IPS DF 6.9 (cell line): ENCODE measurements around the gene RIMS1.

Source experiments
- DNase-seq: peaks from one replicate; pipeline ENCODE4 v3.0.0-alpha.2; 2013; ENCODE audit warnings: low read depth, low spot score
- H3K27ac ChIP-seq: one replicate; pipeline ENCODE4 v1.5.1; 2013; ENCODE audit warnings: low read length, control low read depth
- H3K27me3 ChIP-seq: 2 replicates; pipeline ENCODE4 v1.6.1; 2013; ENCODE audit warnings: mild to moderate bottlenecking, low read length; ENCODE audit not compliant: control insufficient read depth, insufficient read depth
- H3K36me3 ChIP-seq: 2 replicates; pipeline ENCODE4 v1.6.1; 2013; ENCODE audit warnings: low read length; ENCODE audit not compliant: control insufficient read depth, insufficient read depth
- H3K4me1 ChIP-seq: 2 replicates; pipeline ENCODE4 v1.6.1; 2013; ENCODE audit warnings: low read length; ENCODE audit not compliant: control insufficient read depth, insufficient read depth
- H3K4me3 ChIP-seq: 2 replicates; pipeline ENCODE4 v1.5.1; 2013; ENCODE audit warnings: mild to moderate bottlenecking, low read length
- H3K9me3 ChIP-seq: 2 replicates; pipeline ENCODE4 v1.6.1; 2013; ENCODE audit warnings: low read length, inconsistent platforms; ENCODE audit not compliant: control insufficient read depth, insufficient read depth
- WGBS: extraction: QIAGEN DNeasy Blood & Tissue Kit; methylation state at CpG from one replicate; pipeline ENCODE4 v1.1.7; 2013; ENCODE audit warnings: mixed read lengths, missing lambda C conversion rate; ENCODE audit not compliant: insufficient read length, insufficient coverage; 5-methylcytosine and 5-hydroxymethylcytosine counted together

RIMS1 gene

DNA sequence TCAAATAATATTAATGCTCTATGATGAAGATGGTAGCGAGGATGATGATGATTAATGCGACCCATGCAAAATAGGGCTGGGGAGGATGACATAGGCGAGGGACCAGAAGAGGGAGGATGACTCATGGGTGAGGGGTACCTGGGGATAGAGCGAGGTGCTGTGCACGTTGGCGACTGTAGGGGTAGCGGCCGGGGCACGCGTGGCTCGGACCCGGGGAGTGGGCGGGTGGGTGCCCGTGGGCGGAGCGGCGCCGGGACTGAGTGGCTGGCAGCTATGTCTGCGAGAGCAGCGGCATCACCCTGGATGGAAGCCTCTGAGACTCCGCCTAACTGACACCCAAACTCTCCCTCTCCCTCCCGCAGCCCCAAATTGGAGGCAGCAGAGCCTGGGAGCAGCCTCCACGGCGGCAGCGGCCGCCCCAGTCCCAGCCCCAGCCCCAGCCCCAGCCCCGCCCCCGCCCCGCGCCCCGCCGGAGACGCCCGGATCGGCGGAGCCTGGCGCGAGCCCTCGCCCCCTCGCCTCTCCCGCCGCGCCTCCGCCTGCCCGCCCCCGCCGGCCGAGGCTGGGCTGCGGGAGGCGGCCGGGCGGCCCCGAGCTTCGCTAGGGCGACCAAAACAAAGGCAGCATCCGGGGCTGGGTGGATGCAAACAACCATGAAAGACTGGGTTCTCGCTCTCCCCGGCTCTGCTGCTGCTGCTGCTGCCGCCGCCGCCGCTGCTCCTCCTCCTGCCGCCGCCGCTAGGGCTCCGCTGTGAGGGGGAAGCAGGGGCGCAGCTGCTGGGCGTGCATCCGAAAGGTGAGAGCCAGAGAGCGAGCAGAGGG is at the start of gene RIMS1:
RIMS1 (plus strand) TSS at position 367 of the 822 bp plus-strand sequence. CDS start 474 bp downstream, outside the sequence.
- Histone ChIP-seq H3K36me3 (no peaks in the 10 kb centered on the region), H3K4me1 (peaks cover 1% of the 10 kb centered on the region; the same call in 1 of the 2 replicates), H3K4me3 (peak within 1 kb of the TSS; percentile 50; the same call in 1 of the 2 replicates), H3K27ac (no peak within 1 kb of the TSS), H3K9me3 (no peaks in the 10 kb centered on the region), H3K27me3 (no peaks in the 10 kb centered on the region; the same call in 1 of the 2 replicates)
- no peak for DNase-seq
- no CpG with 5 or more reads among the region's 70 CpGs for WGBS

DNA sequence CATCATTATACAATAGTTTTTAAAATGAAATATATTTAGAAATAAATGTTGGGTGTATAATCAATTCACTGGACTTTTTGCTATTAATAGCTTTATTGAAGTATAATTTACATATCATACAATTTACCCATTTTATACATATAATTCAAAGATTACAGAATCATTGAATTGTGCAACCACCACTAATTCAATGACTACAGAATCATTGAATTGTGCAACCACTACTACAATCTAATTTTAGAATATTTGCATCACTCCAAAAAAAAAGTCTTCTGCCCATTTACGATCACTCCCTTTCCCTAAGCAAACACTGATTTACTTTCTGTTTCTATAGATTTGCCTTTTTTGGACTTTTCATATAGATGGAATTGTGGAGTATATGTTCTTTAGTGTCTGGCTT is 35.1 kb upstream of the RIMS1 start:
- H3K36me3 ChIP-seq = no peaks in the 10 kb centered on the region
- no CpG with 5 or more reads among the region's 1 CpG for WGBS
- H3K27me3 ChIP-seq = no peaks in the 10 kb centered on the region
- H3K27ac ChIP-seq = no peak overlapping the region
- DNase-seq = no peak
- H3K4me3 ChIP-seq = no peak overlapping the region
- no peaks in the 10 kb centered on the region for H3K9me3 ChIP-seq
- no peaks in the 10 kb centered on the region for H3K4me1 ChIP-seq

DNA sequence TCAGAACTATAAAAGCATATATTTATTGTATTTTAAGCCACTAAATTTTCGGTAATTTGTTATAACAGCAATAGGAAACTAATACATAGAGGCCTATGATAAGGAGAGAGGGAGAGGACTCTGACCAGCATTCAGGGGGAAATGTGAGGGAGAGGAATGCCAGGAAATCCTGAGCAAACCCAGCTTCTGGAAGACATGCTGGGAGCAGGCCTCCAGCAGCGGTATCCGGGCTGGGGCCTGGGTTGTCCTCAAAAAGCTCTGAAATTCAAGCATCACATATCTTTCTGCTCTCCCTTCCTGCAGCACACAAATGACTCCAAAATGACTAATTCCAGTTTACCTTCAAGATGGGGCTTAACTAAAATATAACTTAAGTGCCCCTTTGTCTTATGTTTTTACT is 33.4 kb upstream of the RIMS1 start:
- WGBS = no CpG with 5 or more reads among the region's 3 CpGs
- DNase-seq = no peak
- Histone ChIP-seq H3K4me3 (no peak overlapping the region), H3K9me3 (no peaks in the 10 kb centered on the region), H3K36me3 (no peaks in the 10 kb centered on the region), H3K4me1 (no peaks in the 10 kb centered on the region), H3K27ac (no peak overlapping the region), H3K27me3 (no peaks in the 10 kb centered on the region)

GRCh38 chr6:71855406-71855805 is 30.9 kb upstream of the RIMS1 start:
- H3K27me3 ChIP-seq = no peaks in the 10 kb centered on the region
- H3K4me1 ChIP-seq = no peaks in the 10 kb centered on the region
- no peak overlapping the region for H3K27ac ChIP-seq
- DNase-seq = no peak
- H3K36me3 ChIP-seq = no peaks in the 10 kb centered on the region
- no peaks in the 10 kb centered on the region for H3K9me3 ChIP-seq
- no CpG with 5 or more reads among the region's 3 CpGs for WGBS
- no peak overlapping the region for H3K4me3 ChIP-seq

DNA sequence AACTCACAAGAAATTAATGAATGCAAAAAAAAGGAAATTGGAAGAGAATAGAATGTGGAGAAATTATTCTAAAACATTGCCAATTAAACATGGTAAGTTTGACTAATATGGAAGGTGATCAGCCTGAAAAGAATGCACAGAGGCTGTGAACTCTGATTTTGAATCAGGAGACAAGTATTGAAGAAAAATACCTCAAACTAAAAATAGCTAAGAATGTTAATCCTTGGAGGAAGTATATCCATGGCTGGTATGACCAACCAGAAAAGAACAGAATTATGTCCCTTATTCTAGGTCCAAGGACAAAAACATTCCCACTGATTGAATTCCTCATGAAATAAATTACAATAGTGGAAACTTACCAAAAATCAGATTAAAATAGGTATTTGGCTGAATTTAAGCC is 7.3 kb upstream of the RIMS1 start:
- DNase-seq = no peak
- no peaks in the 10 kb centered on the region for H3K9me3 ChIP-seq
- H3K4me3 ChIP-seq = no peak overlapping the region
- no peaks in the 10 kb centered on the region for H3K4me1 ChIP-seq
- no peaks in the 10 kb centered on the region for H3K36me3 ChIP-seq
- H3K27me3 ChIP-seq = no peaks in the 10 kb centered on the region
- H3K27ac ChIP-seq = no peak overlapping the region

DNA sequence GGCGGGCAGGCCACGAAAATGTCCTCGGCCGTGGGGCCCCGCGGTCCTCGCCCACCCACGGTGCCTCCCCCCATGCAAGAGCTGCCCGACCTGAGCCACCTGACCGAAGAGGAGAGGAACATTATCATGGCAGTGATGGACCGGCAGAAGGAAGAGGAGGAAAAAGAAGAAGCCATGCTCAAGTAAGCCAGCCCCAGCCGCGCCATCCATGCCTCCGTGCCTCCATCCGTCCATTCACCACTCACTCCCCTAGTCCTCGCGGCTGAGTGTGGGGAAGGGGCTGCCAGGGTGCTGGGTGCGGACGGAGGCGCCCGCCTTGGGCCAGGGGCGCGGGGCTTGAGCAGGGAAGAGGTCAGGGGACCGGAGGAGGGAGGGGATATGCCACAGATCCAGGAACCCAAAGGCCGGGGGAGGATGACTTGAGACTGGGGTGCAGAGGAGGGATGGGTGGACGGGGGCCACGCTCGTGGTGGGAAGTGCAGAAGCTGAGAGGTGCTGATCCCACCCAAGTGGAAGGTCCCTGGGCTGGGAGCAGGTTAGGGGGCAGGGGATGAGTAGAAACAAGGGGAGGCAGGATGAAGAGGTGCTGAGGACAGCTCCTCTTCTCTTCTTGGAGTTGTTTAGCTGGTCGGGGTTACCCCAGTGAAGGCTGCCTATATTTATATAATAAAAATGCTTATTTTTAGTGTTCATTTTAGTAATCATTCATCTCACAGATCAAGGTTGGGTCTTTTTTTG is 825 bp downstream of the RIMS1 start:
- Histone ChIP-seq H3K4me1 (peaks cover 1% of the 10 kb centered on the region; the same call in 1 of the 2 replicates), H3K4me3 (peak overlapping the region; percentile 50; the same call in 1 of the 2 replicates), H3K36me3 (no peaks in the 10 kb centered on the region), H3K27me3 (no peaks in the 10 kb centered on the region; the same call in 1 of the 2 replicates), H3K9me3 (no peaks in the 10 kb centered on the region), H3K27ac (no peak overlapping the region)
- no peak for DNase-seq
- WGBS = no CpG with 5 or more reads among the region's 29 CpGs

GRCh38 chr6:71887744-71888230 is 1.4 kb downstream of the RIMS1 start:
- no CpG with 5 or more reads among the region's 2 CpGs for WGBS
- Histone ChIP-seq H3K27ac (no peak overlapping the region), H3K27me3 (no peaks in the 10 kb centered on the region; the same call in 1 of the 2 replicates)

DNA sequence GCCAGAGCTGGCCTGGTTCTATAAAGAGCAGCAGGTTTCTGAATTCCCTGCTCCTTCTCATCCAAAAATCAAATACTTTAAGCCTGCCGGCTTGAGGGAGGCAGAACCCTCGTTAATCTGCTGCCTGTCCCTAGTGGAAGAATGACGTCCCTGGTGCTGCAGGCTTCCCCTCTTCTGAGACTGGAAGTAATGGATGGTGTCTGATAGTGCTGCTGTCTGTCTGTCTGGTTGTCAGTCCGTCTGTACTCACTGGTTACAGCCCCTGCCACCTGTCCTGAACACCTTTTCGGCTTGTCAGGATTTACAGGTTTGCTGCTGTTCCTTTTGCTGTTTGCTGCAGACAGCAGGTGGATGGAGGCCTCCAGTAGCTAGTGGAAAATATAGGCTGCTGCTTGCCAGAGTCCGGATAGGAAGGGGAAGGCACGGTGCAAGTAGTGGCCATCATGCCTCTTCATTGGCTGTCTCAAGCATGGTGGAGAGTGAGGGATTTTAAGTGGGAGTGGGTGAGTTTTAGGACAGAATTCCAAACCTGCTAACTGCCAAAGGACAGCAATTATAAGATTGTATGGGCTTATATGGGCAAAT is 2.5 kb downstream of the RIMS1 start:
- Histone ChIP-seq H3K9me3 (no peaks in the 10 kb centered on the region), H3K4me3 (no peak overlapping the region), H3K4me1 (peaks cover 1% of the 10 kb centered on the region; the same call in 1 of the 2 replicates), H3K36me3 (no peaks in the 10 kb centered on the region), H3K27me3 (no peaks in the 10 kb centered on the region; the same call in 1 of the 2 replicates), H3K27ac (no peak overlapping the region)
- no peak for DNase-seq
- no CpG with 5 or more reads among the region's 7 CpGs for WGBS

More at GRCh38 chr6:71887744-71888230, 1.4 kb downstream of the RIMS1 start:
- peaks cover 1% of the 10 kb centered on the region; the same call in 1 of the 2 replicates for H3K4me1 ChIP-seq
- no peak overlapping the region for H3K4me3 ChIP-seq
- H3K9me3 ChIP-seq = no peaks in the 10 kb centered on the region
- no peak for DNase-seq
- H3K36me3 ChIP-seq = no peaks in the 10 kb centered on the region

- H3K27me3 ChIP-seq = no peaks in the 10 kb centered on the region; the same call in 1 of the 2 replicates
Measured at GRCh38 chr6:71889366-71889765, 3.0 kb downstream of the RIMS1 start.

GRCh38 chr6:71892641-71893040 is 6.3 kb downstream of the RIMS1 start:
- no CpG with 5 or more reads among the region's 2 CpGs for WGBS
- Histone ChIP-seq H3K36me3 (no peaks in the 10 kb centered on the region), H3K9me3 (no peaks in the 10 kb centered on the region), H3K27me3 (no peaks in the 10 kb centered on the region; the same call in 1 of the 2 replicates), H3K4me1 (no peaks in the 10 kb centered on the region), H3K4me3 (no peak overlapping the region), H3K27ac (no peak overlapping the region)
- no peak for DNase-seq

More at GRCh38 chr6:71889366-71889765, 3.0 kb downstream of the RIMS1 start:
- WGBS = no CpG with 5 or more reads among the region's 1 CpG
- Histone ChIP-seq H3K36me3 (no peaks in the 10 kb centered on the region), H3K4me1 (peaks cover 1% of the 10 kb centered on the region; the same call in 1 of the 2 replicates), H3K9me3 (no peaks in the 10 kb centered on the region), H3K4me3 (no peak overlapping the region), H3K27ac (no peak overlapping the region)
- DNase-seq = no peak
